Lower leg skin (tissue), 3 donors: ENCODE results near the gene OR2AE1.

Experiments
- CTCF ChIP-seq, 3 donors: fragments of 450-650 bp; IDR thresholded peaks; one replicate each; pipeline ENCODE4 v1.5.1; 2016; ENCODE audit warnings: antibody characterized with exemption in 3 of 3, mild to moderate bottlenecking in 3 of 3, moderate library complexity in 2 of 3
- POLR2A ChIP-seq, 2 donors: fragments of 450-650 bp; IDR thresholded peaks; one replicate each; pipeline ENCODE4 v1.6.1; 2016 to 2017; ENCODE audit warnings: antibody characterized with exemption in 2 of 2, mild to moderate bottlenecking in 1 of 2, moderate library complexity in 1 of 2

GRCh38 chr7:99829524-99830160 lies 47.2 kb downstream of the OR2AE1 start:
- TF ChIP-seq CTCF (IDR thresholded peaks at IDR 0.05) (no peak), POLR2A (IDR thresholded peaks at IDR 0.05) (no peak)
